GM12875 (cell line): ENCODE results near the gene DMAC1.

Experiments used
- H3K4me3 ChIP-seq: one replicate; pipeline ENCODE4 v1.5.1; 2011; ENCODE audit warnings: low read depth, low read length, control low read depth
- TF ChIP-seq, protein P1 (sequence below): IDR thresholded peaks from 2 replicates; pipeline ENCODE4 v1.5.1; 2011; ENCODE audit warnings: low read depth, mild to moderate bottlenecking, control low read depth, inconsistent platforms, low read length, moderate library complexity, borderline replicate concordance; ENCODE audit not compliant: insufficient read depth

The DMAC1 gene

DNA sequence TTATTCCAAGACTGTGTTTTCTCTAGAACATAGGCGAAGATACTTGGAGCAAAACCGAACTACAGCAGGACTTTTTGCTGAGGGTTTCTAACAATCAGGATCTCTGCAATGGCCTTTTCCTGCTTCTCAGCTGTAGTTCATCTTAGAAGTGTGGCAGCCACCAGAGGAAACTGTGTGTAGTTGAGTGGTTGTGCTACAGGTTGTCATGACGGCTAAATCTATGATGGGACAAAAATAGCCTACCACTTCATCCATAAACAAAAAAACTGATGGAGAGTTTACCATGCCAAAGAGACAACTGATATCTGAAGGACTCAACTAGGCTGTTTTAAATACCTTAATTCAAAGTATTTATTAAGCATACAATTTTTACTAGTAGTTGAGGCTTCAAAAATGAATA is 28.2 kb upstream of the DMAC1 start:
- TF ChIP-seq, protein P1, sequence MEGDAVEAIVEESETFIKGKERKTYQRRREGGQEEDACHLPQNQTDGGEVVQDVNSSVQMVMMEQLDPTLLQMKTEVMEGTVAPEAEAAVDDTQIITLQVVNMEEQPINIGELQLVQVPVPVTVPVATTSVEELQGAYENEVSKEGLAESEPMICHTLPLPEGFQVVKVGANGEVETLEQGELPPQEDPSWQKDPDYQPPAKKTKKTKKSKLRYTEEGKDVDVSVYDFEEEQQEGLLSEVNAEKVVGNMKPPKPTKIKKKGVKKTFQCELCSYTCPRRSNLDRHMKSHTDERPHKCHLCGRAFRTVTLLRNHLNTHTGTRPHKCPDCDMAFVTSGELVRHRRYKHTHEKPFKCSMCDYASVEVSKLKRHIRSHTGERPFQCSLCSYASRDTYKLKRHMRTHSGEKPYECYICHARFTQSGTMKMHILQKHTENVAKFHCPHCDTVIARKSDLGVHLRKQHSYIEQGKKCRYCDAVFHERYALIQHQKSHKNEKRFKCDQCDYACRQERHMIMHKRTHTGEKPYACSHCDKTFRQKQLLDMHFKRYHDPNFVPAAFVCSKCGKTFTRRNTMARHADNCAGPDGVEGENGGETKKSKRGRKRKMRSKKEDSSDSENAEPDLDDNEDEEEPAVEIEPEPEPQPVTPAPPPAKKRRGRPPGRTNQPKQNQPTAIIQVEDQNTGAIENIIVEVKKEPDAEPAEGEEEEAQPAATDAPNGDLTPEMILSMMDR = no peak
- H3K4me3 ChIP-seq = no peak overlapping the region

DNA sequence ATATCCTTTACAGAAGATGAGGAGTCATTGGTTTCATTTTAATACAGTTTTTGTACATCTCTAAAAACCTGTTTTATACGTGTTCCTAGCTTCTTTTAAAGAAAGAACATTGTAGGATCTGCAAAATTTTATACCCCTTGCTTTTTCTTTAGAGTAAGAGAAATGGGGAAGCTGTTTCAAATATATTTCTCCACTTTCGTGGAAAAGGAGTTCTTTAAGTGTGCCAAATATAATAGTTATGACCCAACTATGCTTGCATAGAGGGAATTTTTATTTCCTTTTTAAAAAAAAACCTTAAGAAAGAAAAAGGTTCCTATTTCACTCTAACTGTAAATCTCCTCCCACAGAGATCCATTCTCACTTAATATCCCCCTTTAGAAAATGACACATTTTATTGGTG is 27.5 kb upstream of the DMAC1 start:
- no peak overlapping the region for H3K4me3 ChIP-seq
- TF ChIP-seq, protein P1 = no peak

DNA sequence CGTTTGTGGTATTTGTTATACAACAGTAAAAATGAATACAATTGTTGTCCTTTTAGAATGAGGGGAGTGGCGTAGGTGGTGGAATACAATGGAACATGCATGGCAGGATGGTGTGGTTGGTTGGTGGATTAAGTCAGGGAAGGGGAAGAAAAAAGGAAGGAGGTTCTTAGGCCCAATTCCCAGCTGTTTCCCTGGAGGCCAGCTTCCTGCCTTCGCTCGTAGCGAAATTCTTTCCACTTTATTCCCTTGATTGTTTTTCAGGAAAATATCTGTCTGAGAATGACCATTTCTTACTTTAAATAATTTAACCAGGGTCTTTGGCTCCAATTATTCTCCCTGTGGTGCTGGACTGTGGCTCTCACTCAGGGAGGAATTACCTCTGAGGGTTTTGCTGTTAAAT is 24.1 kb upstream of the DMAC1 start:
- no peak overlapping the region for H3K4me3 ChIP-seq
- TF ChIP-seq, protein P1 = no peak

DNA sequence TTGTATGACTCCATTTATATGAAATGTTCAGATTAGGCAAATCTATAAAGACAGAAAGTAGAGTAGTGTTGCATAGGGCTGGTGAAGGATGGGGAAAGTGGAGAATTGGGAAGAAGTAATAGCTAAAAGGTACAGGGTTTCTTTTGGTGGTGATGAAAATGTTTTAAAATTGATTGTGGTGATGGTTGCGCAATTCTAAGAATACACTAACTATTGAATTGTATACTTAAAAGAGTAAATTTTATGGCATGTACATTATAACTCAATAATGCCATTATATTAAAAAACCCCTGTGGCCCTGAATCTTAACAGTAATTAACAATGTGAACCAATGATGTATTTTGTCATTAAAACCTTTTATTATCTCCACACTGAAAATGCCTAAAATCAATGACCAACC is 20.4 kb upstream of the DMAC1 start:
- H3K4me3 ChIP-seq = no peak overlapping the region
- TF ChIP-seq, protein P1 = no peak

DNA sequence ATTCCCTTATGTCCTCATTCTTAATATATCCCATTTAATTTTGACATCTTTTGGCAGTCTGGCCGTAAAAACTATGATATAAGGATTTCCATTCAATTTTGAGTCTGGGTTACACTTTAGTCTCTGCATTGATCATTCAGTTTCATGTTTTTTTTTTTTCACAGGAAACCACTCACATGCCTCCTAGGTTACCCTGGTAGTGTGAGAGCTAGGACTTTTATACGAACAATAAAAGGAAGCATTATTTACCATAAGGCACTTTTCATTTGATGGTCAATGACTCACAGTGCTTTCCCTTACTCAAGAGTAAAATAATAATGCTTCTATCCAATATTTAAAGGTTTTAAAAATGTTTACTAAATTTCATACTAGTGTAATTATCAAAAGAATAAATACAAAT is 16.4 kb upstream of the DMAC1 start:
- no peak overlapping the region for H3K4me3 ChIP-seq
- TF ChIP-seq, protein P1 = no peak

DNA sequence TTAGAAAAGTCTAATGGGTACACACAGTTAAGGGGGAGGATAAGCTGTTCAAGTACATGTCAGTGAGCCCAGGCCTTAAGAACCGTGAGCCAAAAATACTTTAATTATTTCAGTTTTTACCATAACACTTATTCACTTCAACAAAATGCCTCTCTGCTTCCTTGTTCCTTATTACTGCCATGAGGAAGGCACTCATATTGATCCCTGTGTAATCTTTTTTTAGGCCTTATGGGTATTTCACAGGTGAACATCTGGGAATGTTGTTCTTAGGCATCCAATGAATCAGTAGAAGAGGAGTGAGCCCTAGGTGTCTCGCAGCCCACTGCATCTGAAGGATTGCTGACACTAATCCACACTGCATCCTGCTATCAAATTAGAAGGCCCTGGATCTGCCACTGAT is 13.5 kb upstream of the DMAC1 start:
- TF ChIP-seq, protein P1 = no peak
- no peak overlapping the region for H3K4me3 ChIP-seq

DNA sequence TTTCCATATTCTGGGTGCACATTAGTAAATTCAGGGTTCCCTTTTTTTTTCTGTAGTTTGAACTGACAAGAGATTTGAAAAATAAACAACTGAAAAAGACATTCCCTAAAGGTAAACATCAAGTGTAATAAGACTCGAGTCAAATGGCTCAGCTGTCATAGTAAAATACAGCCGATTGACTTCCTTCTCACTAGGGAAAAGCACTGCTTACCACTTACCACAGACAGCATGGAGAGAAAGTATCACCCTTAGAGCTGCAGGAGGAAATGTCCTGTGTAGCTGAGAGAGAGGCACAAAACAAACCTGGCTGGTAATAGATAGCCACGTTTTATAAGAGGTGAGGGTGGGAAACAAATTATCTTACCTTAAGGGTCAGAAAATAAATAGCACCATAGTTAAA is 12.1 kb upstream of the DMAC1 start:
- TF ChIP-seq, protein P1 = no peak

More for the DNA sequence above, 12.1 kb upstream of the DMAC1 start:
- H3K4me3 ChIP-seq = no peak overlapping the region
